SK-N-MC (cell line): ENCODE measurements around the gene TUT4.

Experiments
- EZH2 ChIP-seq: fragments of 200-600 bp; sonication (generic); IDR thresholded peaks from one replicate; pipeline ENCODE4 v1.6.1; 2017; ENCODE audit warnings: antibody characterized with exemption
- POLR2AphosphoS5 ChIP-seq: IDR thresholded peaks from 2 replicates; pipeline ENCODE4 v1.6.1; 2012; ENCODE audit warnings: mild to moderate bottlenecking, low read depth, low read length, borderline replicate concordance

GRCh38 chr1:52404975-52405338 lies 147.9 kb downstream of the TUT4 start:
- no peak for TF ChIP-seq POLR2AphosphoS5
- no peak for TF ChIP-seq EZH2
